PC-9 (cell line): ENCODE measurements around the gene LPAR1. TPM values are rescaled to one million over a fixed set of nuclear protein-coding genes. Genes with fewer than 3 reads are reported as not detected.

Source experiments
- BruUV-seq: library from RNA; stranded (reverse); fragments of 400-500 nt; replicated peaks from 2 replicates; lab custom pipeline; 2021; lab: Mats Ljungman, UMichigan
- CTCF ChIA-PET: fragments of 300-600 bp; sonication (Branson Sonifier 250); formaldehyde crosslinking; loops from one replicate; lab custom pipeline; 2022; ENCODE audit warnings: antibody characterized with exemption; lab: Charles Lee
- POLR2A ChIA-PET: fragments of 300-600 bp; sonication (Branson Sonifier 250); formaldehyde crosslinking; loops from one replicate; lab custom pipeline; 2022; ENCODE audit warnings: antibody characterized with exemption; ENCODE audit not compliant: unreplicated experiment; lab: Charles Lee
- DNase-seq, 2 experiments: peaks; one replicate each; pipeline versions ENCODE4 v3.0.0 to v3.0.0-alpha.2; 2015 to 2022; ENCODE audit warnings: mixed read lengths in 1 of 2
- H2AFZ ChIP-seq: fragments of 200-600 bp; sonication (generic); 2 replicates; pipeline ENCODE4 v1.8.1; 2017; ENCODE audit warnings: antibody characterized with exemption
- H3F3A ChIP-seq: fragments of 200-600 bp; sonication (generic); 2 replicates; pipeline ENCODE4 v1.8.1; 2017; ENCODE audit warnings: antibody characterized with exemption, mild to moderate bottlenecking, low read depth; ENCODE audit not compliant: insufficient read depth
- H3K27ac ChIP-seq: fragments of 200-600 bp; sonication (generic); 2 replicates; pipeline ENCODE4 v1.6.1; 2016; ENCODE audit warnings: mixed run types
- H3K27me3 ChIP-seq: fragments of 200-600 bp; sonication (generic); 2 replicates; pipeline ENCODE4 v1.6.1; 2016; ENCODE audit warnings: low read depth, mixed run types; ENCODE audit not compliant: insufficient read depth
- H3K36me3 ChIP-seq: fragments of 200-600 bp; sonication (generic); 2 replicates; pipeline ENCODE4 v1.6.1; 2016; ENCODE audit warnings: low read depth, mixed run types
- H3K4me1 ChIP-seq: fragments of 200-600 bp; sonication (generic); replicated peaks from 2 replicates; pipeline ENCODE4 v1.6.1; 2016; ENCODE audit warnings: mixed run types; ENCODE audit not compliant: insufficient read depth
- H3K4me2 ChIP-seq: fragments of 200-600 bp; sonication (generic); 2 replicates; pipeline ENCODE4 v1.6.1; 2017; ENCODE audit warnings: mixed run types
- H3K4me3 ChIP-seq: fragments of 200-600 bp; sonication (generic); 2 replicates; pipeline ENCODE4 v1.6.1; 2016; ENCODE audit warnings: mixed run types
- H3K79me2 ChIP-seq: fragments of 200-600 bp; sonication (generic); 2 replicates; pipeline ENCODE4 v1.6.1; 2017; ENCODE audit warnings: low read depth, mixed run types
- H3K9me2 ChIP-seq: fragments of 200-600 bp; sonication (generic); 2 replicates; pipeline ENCODE4 v1.8.1; 2017; ENCODE audit warnings: mild to moderate bottlenecking; ENCODE audit not compliant: insufficient read depth
- H3K9me3 ChIP-seq: fragments of 200-600 bp; sonication (generic); 2 replicates; pipeline ENCODE4 v1.8.1; 2016; ENCODE audit warnings: low read depth; ENCODE audit not compliant: insufficient read depth
- H4K20me1 ChIP-seq: fragments of 200-600 bp; sonication (generic); 2 replicates; pipeline ENCODE4 v1.8.1; 2017; ENCODE audit not compliant: insufficient read depth
- CTCF ChIP-seq: fragments of 200-600 bp; sonication (generic); conservative IDR thresholded peaks from 2 replicates; pipeline ENCODE4 v1.6.1; 2017; ENCODE audit warnings: mixed run types, antibody characterized with exemption, mild to moderate bottlenecking, moderate library complexity
- EZH2 ChIP-seq: fragments of 200-600 bp; sonication (generic); IDR thresholded peaks from 2 replicates; pipeline ENCODE4 v1.8.0; 2017; ENCODE audit warnings: antibody characterized with exemption, low read depth
- intact Hi-C: fragments of 100-400 bp; cut with micrococcal nuclease; formaldehyde crosslinking; loops from one replicate; pipeline ENCODE4 v1.10.0; 2022; ENCODE audit not compliant: unreplicated experiment
- total RNA-seq: library from RNA; stranded (reverse); gene quantifications from 2 replicates; pipeline ENCODE4 v1.2.3, GENCODE V29; 2021

Gene LPAR1
- total RNA-seq, 1 experiment from 2014 or later: 11.8 TPM

DNA sequence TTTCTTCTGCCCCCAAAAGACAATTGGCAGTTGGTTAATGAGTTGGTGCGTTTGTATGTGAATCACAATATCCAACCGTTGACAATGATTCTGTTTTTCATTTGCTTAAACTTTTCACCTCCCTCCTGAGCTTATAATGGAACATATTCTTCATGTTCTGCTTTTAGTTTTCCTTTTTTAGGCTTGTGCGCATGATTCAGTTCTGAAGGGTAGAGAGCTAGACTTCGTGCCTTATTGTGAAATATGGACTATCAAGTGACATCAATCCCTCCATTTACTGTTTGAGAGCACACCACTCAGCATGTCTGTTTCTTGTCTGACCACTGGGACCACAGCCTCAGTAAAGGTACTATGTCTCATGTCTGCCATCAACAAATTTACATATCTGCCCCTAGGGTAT, 30.5 kb upstream of the LPAR1 start:
- BruUV-seq: no TSS peak
- CTCF ChIA-PET: no interaction called here

DNA sequence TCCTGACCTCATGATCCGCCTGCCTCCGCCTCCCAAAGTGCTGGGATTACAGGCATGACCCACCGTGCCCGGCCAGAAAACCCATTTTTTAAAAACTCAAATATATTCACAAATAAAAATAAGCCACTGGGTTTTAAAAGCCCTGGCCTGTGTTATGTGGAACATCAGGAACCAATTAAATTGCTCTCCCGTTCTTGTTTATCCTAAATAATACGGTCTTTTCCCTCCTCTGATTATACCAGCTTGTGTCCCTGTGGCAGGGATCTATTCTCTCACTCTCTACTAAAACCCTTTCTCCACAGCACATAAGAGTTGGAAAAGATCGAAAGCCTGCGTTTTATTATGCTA, 30.1 kb upstream of the LPAR1 start:
- BruUV-seq: no TSS peak
- no peak for DNase-seq
- intact Hi-C loops: no loop called here
- no peak overlapping the region for H3K4me2 ChIP-seq
- H3K27ac ChIP-seq: no peak overlapping the region
- H2AFZ ChIP-seq: no peak overlapping the region
- CTCF ChIA-PET: no interaction called here
- H3K4me1 ChIP-seq: no peaks in the 10 kb centered on the region
- H4K20me1 ChIP-seq: no peaks in the 10 kb centered on the region
- H3F3A ChIP-seq: no peaks in the 10 kb centered on the region
- H3K9me2 ChIP-seq: no peaks in the 10 kb centered on the region
- POLR2A ChIA-PET: no interaction called here
- H3K9me3 ChIP-seq: no peaks in the 10 kb centered on the region
- no peaks in the 10 kb centered on the region for H3K27me3 ChIP-seq
- TF ChIP-seq CTCF (no peak), EZH2 (no peak)
- no peak overlapping the region for H3K4me3 ChIP-seq
- H3K79me2 ChIP-seq: no peaks in the 10 kb centered on the region
- no peaks in the 10 kb centered on the region for H3K36me3 ChIP-seq

More for the DNA sequence above, 30.5 kb upstream of the LPAR1 start:
- no peaks in the 10 kb centered on the region for H3K9me2 ChIP-seq
- no peak overlapping the region for H3K4me2 ChIP-seq
- no peak overlapping the region for H3K27ac ChIP-seq
- H3K27me3 ChIP-seq: no peaks in the 10 kb centered on the region
- H3K4me1 ChIP-seq: no peaks in the 10 kb centered on the region
- POLR2A ChIA-PET: no interaction called here
- TF ChIP-seq EZH2 (no peak), CTCF (no peak)
- intact Hi-C loops: no loop called here
- H4K20me1 ChIP-seq: no peaks in the 10 kb centered on the region
- no peak overlapping the region for H3K4me3 ChIP-seq
- H3K79me2 ChIP-seq: no peaks in the 10 kb centered on the region
- H3F3A ChIP-seq: no peaks in the 10 kb centered on the region
- H3K36me3 ChIP-seq: no peaks in the 10 kb centered on the region
- DNase-seq: no peak
- no peaks in the 10 kb centered on the region for H3K9me3 ChIP-seq
- H2AFZ ChIP-seq: no peak overlapping the region

DNA sequence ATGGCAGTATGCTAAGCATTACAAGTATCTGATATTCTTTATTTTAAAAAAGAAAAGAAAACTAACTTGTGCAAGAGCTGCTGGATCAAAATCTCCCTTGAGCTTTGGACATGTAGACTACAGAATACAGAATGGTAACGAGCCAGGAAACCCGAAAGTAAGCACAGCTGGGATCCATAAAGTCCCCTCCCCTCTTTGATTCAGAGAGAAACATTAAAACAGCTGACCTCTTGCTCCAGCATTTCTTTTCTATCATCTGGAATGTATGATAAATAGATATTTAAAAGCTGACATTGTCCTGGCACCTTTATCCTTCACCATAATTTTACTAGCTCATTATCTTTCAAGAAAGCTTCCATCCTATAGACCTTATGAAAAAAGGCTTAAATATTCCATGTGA, 28.2 kb upstream of the LPAR1 start:
- Histone ChIP-seq H3K9me3 (no peaks in the 10 kb centered on the region), H3F3A (no peaks in the 10 kb centered on the region), H4K20me1 (no peaks in the 10 kb centered on the region), H3K27ac (no peak overlapping the region), H3K4me1 (no peaks in the 10 kb centered on the region), H3K4me2 (no peak overlapping the region), H3K27me3 (no peaks in the 10 kb centered on the region), H3K79me2 (no peaks in the 10 kb centered on the region), H3K36me3 (no peaks in the 10 kb centered on the region), H3K9me2 (no peaks in the 10 kb centered on the region), H3K4me3 (no peak overlapping the region), H2AFZ (no peak overlapping the region)
- no TSS peak for BruUV-seq
- ChIA-PET POLR2A (interaction anchor here (0.6 kb wide), 1 partner anchor 119 kb away, joined by 3 read pairs; no protein-coding TSS in a partner anchor), CTCF (no interaction called here)
- TF ChIP-seq CTCF: no peak
- TF ChIP-seq EZH2: no peak
- intact Hi-C loops: no loop called here
- DNase-seq: no peak
